H1 (cell line): Measurements from ENCODE around the gene NPNT. TPM values are rescaled to one million over a fixed set of nuclear protein-coding genes. Genes with fewer than 3 reads are reported as not detected.

Source experiments
- ATF2 ChIP-seq: IDR thresholded peaks from 2 replicates; pipeline ENCODE4 v1.6.1; 2012; ENCODE audit warnings: low read length, inconsistent platforms
- CTCF ChIP-seq, 3 experiments: IDR thresholded peaks; 1 replicate in 2 of 3; 2 replicates in 1 of 3; pipeline versions ENCODE4 v1.5.1 to v1.6.1; 2011; ENCODE audit warnings: low read length in 3 of 3, mild to moderate bottlenecking in 3 of 3, inconsistent platforms in 2 of 3, low read depth in 1 of 3, moderate library complexity in 1 of 3; ENCODE audit not compliant: insufficient read depth in 1 of 3; ENCODE audit errors: control extremely low read depth in 1 of 3
- NRF1 ChIP-seq: IDR thresholded peaks from 2 replicates; pipeline ENCODE4 v1.6.1; 2011; ENCODE audit warnings: mild to moderate bottlenecking, low read depth, low read length, improper control_type of control experiment
- ZNF274 ChIP-seq: IDR thresholded peaks from 2 replicates; pipeline ENCODE4 v1.7.0; 2012; ENCODE audit warnings: low read length, borderline replicate concordance; ENCODE audit errors: extremely low read depth
- polyA plus RNA-seq, 7 experiments: library from polyadenylated mRNA; depleted of rRNA in 3 of 7; stranded (reverse) in 5 of 7; unstranded in 2 of 7; fragments of >200 nt in 5 of 7; fragments of 200-250 nt in 2 of 7; gene quantifications; 1 replicate in 5 of 7; 2 replicates in 1 of 7; 4 replicates in 1 of 7; pipeline versions ENCODE4 v1.2.1 to v1.2.3, GENCODE V29; 2011 to 2013; ENCODE audit warnings: missing spikeins in 2 of 7, mixed read lengths in 2 of 7
- total RNA-seq: library from RNA; stranded (reverse); fragmentation: NEBNext Ultra II Directional; extraction: Animal tissue kit (Norgen Biotek cat#: 25700); gene quantifications from 2 replicates; pipeline ENCODE4 v1.2.1, GENCODE V29; 2021

The NPNT gene
- total and polyA plus RNA-seq, 2 of the 8 experiments (the other 6 are each of a cell fraction or from before 2014, with no cell fraction given), result 0.24 to 0.97 TPM

- TF ChIP-seq CTCF (IDR thresholded peaks at IDR 0.05; ENCODE audit: control extremely low read depth in 1 of 3, insufficient read depth in 1 of 3, low read depth in 1 of 3, low read length in 3 of 3), result no peak
- no peak for TF ChIP-seq ZNF274
- TF ChIP-seq NRF1, result no peak
- no peak for TF ChIP-seq ATF2
Measured at GRCh38 chr4:105896984-105897775, 1.9 kb downstream of the NPNT start (continued).
